ENCODE measurements around the gene DUS4L. TPM values are rescaled to one million over a fixed set of nuclear protein-coding genes. Genes with fewer than 3 reads are reported as not detected.

The DUS4L gene
- total and polyA plus RNA-seq, 2 of the 13 experiments (the other 11 are each of a cell fraction or from before 2014, with no cell fraction given) = 5.6 to 9.8 TPM

GRCh38 chr7:107563775-107564552 lies at the start of gene DUS4L, which contains the start of gene COG5 (continued):
- TF ChIP-seq GATAD2A (CRISPR knock-in tag; IDR thresholded peaks at IDR 0.05) (0 out of 2 replicates have a peak, but pooled peaks have one; percentile 44), ZBTB20 (CRISPR knock-in tag; IDR thresholded peaks at IDR 0.05; ENCODE audit: borderline replicate concordance, low read depth) (peak; percentile 70; the same call in 1 of the 2 replicates), HIC2 (CRISPR knock-in tag; IDR thresholded peaks at IDR 0.05; ENCODE audit: low read depth) (no peak; the same call in 1 of the 2 replicates), TRIM24 (CRISPR knock-in tag; IDR thresholded peaks at IDR 0.05) (no peak), PCBP1 (IDR thresholded peaks at IDR 0.05; ENCODE audit: borderline replicate concordance, low read depth, low read length) (no peak), ELK4 (CRISPR knock-in tag; IDR thresholded peaks at IDR 0.05; ENCODE audit: borderline replicate concordance) (no peak), SNAPC5 (CRISPR knock-in tag; IDR thresholded peaks at IDR 0.05; ENCODE audit: borderline replicate concordance) (peak; percentile 19; the same call in 1 of the 2 replicates), ZSCAN31 (CRISPR knock-in tag; IDR thresholded peaks at IDR 0.05; ENCODE audit: low read depth) (peak; percentile 89), PCBP2 (optimal IDR thresholded peaks at IDR 0.05; ENCODE audit: low read depth, low read length, poor library complexity, severe bottlenecking) (no peak), ZNF512B (CRISPR knock-in tag; IDR thresholded peaks at IDR 0.05; ENCODE audit: borderline replicate concordance) (peak; percentile 23; the same call in 1 of the 2 replicates), ZNF619 (CRISPR knock-in tag; IDR thresholded peaks at IDR 0.05) (peak; percentile 81; the same call in 1 of the 2 replicates), RFX3 (CRISPR knock-in tag; IDR thresholded peaks at IDR 0.05) (no peak), JUND (CRISPR knock-in tag; IDR thresholded peaks at IDR 0.05) (peak; percentile 39; the same call in 1 of the 2 replicates), ZNF704 (CRISPR knock-in tag; IDR thresholded peaks at IDR 0.05; ENCODE audit: borderline replicate concordance) (no peak), ZNF34 (CRISPR knock-in tag; IDR thresholded peaks at IDR 0.05; ENCODE audit: borderline replicate concordance) (no peak), MYNN (CRISPR knock-in tag; IDR thresholded peaks at IDR 0.05; ENCODE audit: low read depth) (no peak), ZNF451 (CRISPR knock-in tag; IDR thresholded peaks at IDR 0.05) (no peak; the same call in 1 of the 2 replicates), HNF4G (IDR thresholded peaks at IDR 0.05; ENCODE audit: borderline replicate concordance, low read depth, low read length) (no peak), HNF4G (CRISPR knock-in tag; IDR thresholded peaks at IDR 0.05; ENCODE audit: borderline replicate concordance, low read depth) (no peak), PHF8 (CRISPR knock-in tag; IDR thresholded peaks at IDR 0.05) (peak; percentile 98)
